IMR-90 (cell line): ENCODE data around the gene RCL1. TPM values are rescaled to one million over a fixed set of nuclear protein-coding genes. Genes with fewer than 3 reads are reported as not detected.
A peak's percentile ranks its signal among the peaks of the same experiment; 100 is the strongest.

Source experiments
- ATAC-seq: fragments of 200-7000 bp; cut with Tn5 transposase; 2 replicates; pipeline ENCODE4 v1.9.1; 2020; ENCODE audit warnings: low read depth, mild to moderate bottlenecking, moderate library complexity
- BruUV-seq: library from RNA; stranded (reverse); fragments of 400-500 nt; replicated peaks from 2 replicates; lab custom pipeline; 2021; lab: Mats Ljungman, UMichigan
- CTCF ChIA-PET: fragments of 300-600 bp; formaldehyde crosslinking; extraction: SDS; loops from one replicate; lab custom pipeline; 2021; ENCODE audit warnings: antibody characterized with exemption; lab: Yijun Ruan, JAX
- POLR2A ChIA-PET: fragments of 300-600 bp; sonication (Branson Sonifier 250); formaldehyde crosslinking; loops from one replicate; lab custom pipeline; 2022; ENCODE audit warnings: antibody characterized with exemption; ENCODE audit not compliant: unreplicated experiment; lab: Charles Lee
- DNase-seq: peaks from one replicate; pipeline ENCODE4 v3.0.0; 2013
- H2AFZ ChIP-seq: replicated peaks from 2 replicates; pipeline ENCODE3; 2013; ENCODE audit warnings: low read length, mild to moderate bottlenecking; ENCODE audit not compliant: poor library complexity
- H2AK5ac ChIP-seq: 2 replicates; pipeline ENCODE4 v1.6.1; 2013; ENCODE audit warnings: low read depth, low read length, inconsistent platforms
- H2AK9ac ChIP-seq: replicated peaks from 2 replicates; pipeline ENCODE3; 2013; ENCODE audit warnings: mild to moderate bottlenecking, low read depth, low read length, moderate library complexity; ENCODE audit not compliant: poor library complexity
- H2BK120ac ChIP-seq: 2 replicates; pipeline ENCODE4 v1.6.1; 2013; ENCODE audit warnings: low read depth, low read length, inconsistent platforms
- H2BK15ac ChIP-seq: 3 replicates; pipeline ENCODE4 v1.6.1; 2013; ENCODE audit warnings: low read depth, low read length, inconsistent platforms
- H2BK20ac ChIP-seq: 2 replicates; pipeline ENCODE4 v1.6.1; 2013; ENCODE audit warnings: low read depth, mild to moderate bottlenecking, inconsistent platforms, low read length, moderate library complexity
- H2BK5ac ChIP-seq: 2 replicates; pipeline ENCODE4 v1.6.1; 2013; ENCODE audit warnings: mild to moderate bottlenecking, low read depth, low read length, inconsistent platforms; ENCODE audit not compliant: poor library complexity, severe bottlenecking
- H3K14ac ChIP-seq: replicated peaks from 2 replicates; pipeline ENCODE4 v1.6.1; 2013; ENCODE audit warnings: low read depth, low read length, inconsistent platforms
- H3K18ac ChIP-seq: 2 replicates; pipeline ENCODE4 v1.6.1; 2013; ENCODE audit warnings: low read depth, low read length, control low read depth
- H3K23ac ChIP-seq: 2 replicates; pipeline ENCODE4 v1.6.1; 2013; ENCODE audit warnings: low read depth, low read length, inconsistent platforms
- H3K27ac ChIP-seq: 2 replicates; pipeline ENCODE4 v1.5.1; 2013; ENCODE audit warnings: mild to moderate bottlenecking, control low read depth, low read length; ENCODE audit not compliant: insufficient read depth
- H3K27me3 ChIP-seq: 2 replicates; pipeline ENCODE4 v1.6.1; 2013; ENCODE audit warnings: low read length; ENCODE audit not compliant: control insufficient read depth, insufficient read depth
- H3K36me3 ChIP-seq: 2 replicates; pipeline ENCODE4 v1.6.1; 2013; ENCODE audit warnings: low read length, mixed read lengths; ENCODE audit not compliant: control insufficient read depth, insufficient read depth
- H3K4ac ChIP-seq: 2 replicates; pipeline ENCODE4 v1.6.1; 2013; ENCODE audit warnings: low read depth, low read length, inconsistent platforms
- H3K4me1 ChIP-seq: 2 replicates; pipeline ENCODE4 v1.6.1; 2013; ENCODE audit warnings: low read length, mixed read lengths; ENCODE audit not compliant: control insufficient read depth, insufficient read depth
- H3K4me2 ChIP-seq: 2 replicates; pipeline ENCODE4 v1.6.1; 2013; ENCODE audit warnings: low read depth, mild to moderate bottlenecking, control low read depth, low read length, moderate library complexity
- H3K4me3 ChIP-seq: 2 replicates; pipeline ENCODE4 v1.5.1; 2013; ENCODE audit warnings: low read depth, mild to moderate bottlenecking, control low read depth, low read length, moderate library complexity; ENCODE audit not compliant: insufficient read depth
- H3K56ac ChIP-seq: 2 replicates; pipeline ENCODE4 v1.6.1; 2013; ENCODE audit warnings: low read length, inconsistent platforms; ENCODE audit not compliant: insufficient read depth; ENCODE audit errors: extremely low read depth
- H3K79me1 ChIP-seq, 2 experiments: 2 replicates each; pipeline ENCODE4 v1.6.1; 2013; ENCODE audit warnings: low read length in 2 of 2, inconsistent platforms in 1 of 2, low read depth in 1 of 2
- H3K9ac ChIP-seq: 2 replicates; pipeline ENCODE4 v1.6.1; 2013; ENCODE audit warnings: low read depth, low read length, control low read depth
- H3K9me1 ChIP-seq: 2 replicates; pipeline ENCODE4 v1.6.1; 2013; ENCODE audit warnings: low read length, inconsistent platforms; ENCODE audit not compliant: insufficient read depth
- H3K9me3 ChIP-seq: 2 replicates; pipeline ENCODE4 v1.6.1; 2013; ENCODE audit warnings: low read length; ENCODE audit not compliant: control insufficient read depth, insufficient read depth
- H4K20me1 ChIP-seq: 2 replicates; pipeline ENCODE4 v1.6.1; 2013; ENCODE audit warnings: low read length, inconsistent platforms; ENCODE audit not compliant: insufficient read depth
- H4K5ac ChIP-seq: 2 replicates; pipeline ENCODE4 v1.6.1; 2013; ENCODE audit warnings: mild to moderate bottlenecking, low read depth, low read length, control low read depth
- H4K8ac ChIP-seq, 2 experiments: 2 replicates each; pipeline ENCODE4 v1.6.1; 2013; ENCODE audit warnings: low read depth in 2 of 2, low read length in 2 of 2, control low read depth in 1 of 2, inconsistent platforms in 1 of 2
- H4K91ac ChIP-seq: 2 replicates; pipeline ENCODE4 v1.6.1; 2013; ENCODE audit warnings: low read depth, low read length, inconsistent platforms; ENCODE audit not compliant: insufficient read depth
- BHLHE40 ChIP-seq: fragments of 150-350 bp; IDR thresholded peaks from 2 replicates; pipeline ENCODE4 v1.6.1; 2016; ENCODE audit warnings: mild to moderate bottlenecking, low read depth, low read length
- CEBPB ChIP-seq: IDR thresholded peaks from 2 replicates; pipeline ENCODE4 v1.6.1; 2012; ENCODE audit warnings: low read depth, low read length, improper control_type of control experiment
- CHD1 ChIP-seq: IDR thresholded peaks from 2 replicates; pipeline ENCODE4 v1.6.1; 2012; ENCODE audit warnings: low read depth, low read length, improper control_type of control experiment
- CTCF ChIP-seq: conservative IDR thresholded peaks from 2 replicates; pipeline ENCODE4 v1.5.1; 2012; ENCODE audit warnings: mild to moderate bottlenecking, low read depth, low read length, improper control_type of control experiment
- FOS ChIP-seq: fragments of 150-350 bp; IDR thresholded peaks from 2 replicates; pipeline ENCODE4 v1.6.1; 2016; ENCODE audit warnings: low read depth, low read length
- MAFK ChIP-seq: IDR thresholded peaks from 2 replicates; pipeline ENCODE4 v1.6.1; 2012; ENCODE audit warnings: low read depth, low read length, improper control_type of control experiment
- MAZ ChIP-seq: IDR thresholded peaks from 2 replicates; pipeline ENCODE4 v1.6.1; 2012; ENCODE audit warnings: low read depth, mild to moderate bottlenecking, low read length, improper control_type of control experiment, moderate library complexity, borderline replicate concordance
- POLR2A ChIP-seq: IDR thresholded peaks from 2 replicates; pipeline ENCODE4 v1.6.1; 2012; ENCODE audit warnings: mild to moderate bottlenecking, low read depth, low read length
- RAD21 ChIP-seq: IDR thresholded peaks from 2 replicates; pipeline ENCODE4 v1.6.1; 2012; ENCODE audit warnings: low read length, improper control_type of control experiment
- RCOR1 ChIP-seq: IDR thresholded peaks from 2 replicates; pipeline ENCODE4 v1.6.1; 2012; ENCODE audit warnings: mild to moderate bottlenecking, low read length, improper control_type of control experiment; ENCODE audit not compliant: insufficient replicate concordance
- RFX5 ChIP-seq: IDR thresholded peaks from 2 replicates; pipeline ENCODE4 v1.8.0; 2012; ENCODE audit warnings: low read depth, mild to moderate bottlenecking, low read length, moderate library complexity
- SMC3 ChIP-seq: fragments of 150-350 bp; IDR thresholded peaks from 2 replicates; pipeline ENCODE4 v1.6.1; 2016; ENCODE audit warnings: low read depth, mild to moderate bottlenecking, antibody characterized with exemption, low read length, moderate library complexity
- USF2 ChIP-seq: fragments of 150-350 bp; IDR thresholded peaks from 2 replicates; pipeline ENCODE4 v1.6.1; 2017; ENCODE audit warnings: mild to moderate bottlenecking, antibody characterized with exemption, low read length, low read depth
- WGBS, 2 experiments: methylation state at CpG; one replicate each; pipeline versions ENCODE4 v1.1.5 to v1.1.7; 2013; ENCODE audit warnings: missing lambda C conversion rate in 2 of 2; ENCODE audit not compliant: insufficient read length in 1 of 2; ENCODE audit errors: extremely low coverage in 2 of 2; 5-methylcytosine and 5-hydroxymethylcytosine counted together
- dilution Hi-C: fragments of 300-500 bp; cut with HindIII; formaldehyde crosslinking; loops from one replicate; pipeline ENCODE4 v1.14.3; 2018; ENCODE audit warnings: low sequenced_read_pairs; ENCODE audit not compliant: unreplicated experiment
- in situ Hi-C: fragments of 300-500 bp; cut with MboI; formaldehyde crosslinking; loops from 3 replicates; pipeline ENCODE4 v1.14.3; 2019; ENCODE audit warnings: low sequenced_read_pairs, inconsistent platforms, mixed read lengths
- intact Hi-C: fragments of 100-400 bp; cut with micrococcal nuclease; formaldehyde crosslinking; loops from 2 replicates; pipeline ENCODE4 v1.10.0; 2022
- polyA plus RNA-seq, 3 experiments: library from polyadenylated mRNA; depleted of rRNA; stranded (reverse); fragments of >200 nt; gene quantifications; 2 replicates each; pipeline ENCODE4 v1.2.3, GENCODE V29; 2012; ENCODE audit warnings: low replicate concordance in 1 of 3
- total RNA-seq: library from RNA; depleted of rRNA; stranded (reverse); fragments of >200 nt; gene quantifications from 2 replicates; pipeline ENCODE4 v1.2.3, GENCODE V29; 2012

Gene RCL1
- total and polyA plus RNA-seq, 2 of the 4 experiments (the other 2 are of a cell fraction) = 12.3 to 13.8 TPM

- in situ Hi-C loops = loop anchor here (10.0 to 25.0 kb wide), 3 partner anchors 163 to 675 kb away; partner anchors contain the start of genes INSL6 and PLGRKT
Measured at GRCh38 chr9:4762108-4762885, 30.4 kb upstream of the RCL1 start.

More at GRCh38 chr9:4762108-4762885, 30.4 kb upstream of the RCL1 start:
- ChIA-PET CTCF (interaction anchor here (0.7 to 2.3 kb wide), 3 partner anchors 162 to 226 kb away, joined by 3 to 8 read pairs (median 3); no protein-coding TSS in a partner anchor), POLR2A (no interaction called here)
- Histone ChIP-seq H3K14ac (no peak overlapping the region), H4K8ac (no peak overlapping the region), H3K4me2 (no peak overlapping the region), H4K20me1 (no peaks in the 10 kb centered on the region), H4K5ac (no peak overlapping the region), H3K56ac (no peak overlapping the region), H3K9ac (no peak overlapping the region), H2AK9ac (no peak overlapping the region), H3K9me1 (no peaks in the 10 kb centered on the region), H3K4me1 (no peaks in the 10 kb centered on the region), H3K27ac (no peak overlapping the region), H2AFZ (no peak overlapping the region), H2AK5ac (no peak overlapping the region), H2BK120ac (no peak overlapping the region), H3K9me3 (no peaks in the 10 kb centered on the region), H3K23ac (no peak overlapping the region), H3K36me3 (no peaks in the 10 kb centered on the region), H3K18ac (no peak overlapping the region), H3K4me3 (no peak overlapping the region), H4K91ac (no peak overlapping the region), H2BK20ac (no peak overlapping the region), H3K4ac (no peak overlapping the region), H3K79me1 (no peaks in the 10 kb centered on the region), H2BK5ac (no peak overlapping the region), H2BK15ac (no peak overlapping the region), H3K27me3 (peaks cover 5% of the 10 kb centered on the region)
- no TSS peak for BruUV-seq
- 100% methylated on average over 2 of the region's 22 CpGs; no CpG with 5 or more reads in 1 of the 2 experiments for whole genome bisulfite sequencing, 2 experiments
- DNase-seq (peak; percentile 73), ATAC-seq (peak; percentile 57)
- dilution Hi-C loops (no loop called here), intact Hi-C loops (loop anchor here (1.0 to 2.0 kb wide), 4 partner anchors 35 to 839 kb away; no protein-coding TSS in a partner anchor)
- TF ChIP-seq RFX5 (no peak), CEBPB (no peak), POLR2A (0 out of 2 replicates have a peak, but pooled peaks have one; percentile 31), USF2 (no peak), MAFK (no peak), CTCF (peak; percentile 86), CHD1 (no peak), RCOR1 (no peak), FOS (no peak), SMC3 (peak; percentile 83), RAD21 (peak; percentile 91), BHLHE40 (no peak), MAZ (no peak)
